ENCODE measurements around the gene REL. TPM values are rescaled to one million over a fixed set of nuclear protein-coding genes. Genes with fewer than 3 reads are reported as not detected.
"Not testable (repeated sequence)": the region's sequence is repeated elsewhere in the genome, so short reads cannot be mapped to it uniquely, and the experiment has no call there.

The REL gene
- polyA plus RNA-seq, 1 of the 3 experiments (the other 2 are of a cell fraction): 0.59 TPM

DNA sequence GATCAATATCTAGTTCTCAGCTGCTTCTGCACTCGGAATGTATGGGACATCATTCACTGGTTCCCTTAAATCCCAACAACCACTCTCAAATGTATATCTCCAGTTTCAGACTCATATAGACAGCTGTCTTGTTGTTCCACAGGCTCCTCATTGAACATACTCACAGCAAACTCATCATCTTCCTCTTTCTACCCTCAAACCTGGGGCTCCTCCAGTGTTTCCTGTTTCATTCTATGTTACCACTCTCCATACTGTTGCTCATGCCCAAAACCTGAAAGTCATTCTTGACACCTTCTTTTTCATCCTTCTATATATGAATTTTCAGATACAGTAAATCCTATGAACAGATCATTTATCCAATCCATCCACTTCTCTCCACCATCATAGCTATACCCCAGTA, 18.7 kb upstream of the REL start:
- Histone ChIP-seq H3K36me3 (replicated peaks in 1 of 2; ENCODE audit: control insufficient read depth in 1 of 2, insufficient read depth in 2 of 2, low read length in 1 of 2) (no peaks in the 10 kb centered on the region), H3F3A (replicated peaks; ENCODE audit: insufficient read depth) (no peaks in the 10 kb centered on the region), H3K9ac (no peak overlapping the region), H3K4me3 (ENCODE audit: low read depth in 2 of 2, low read length in 1 of 2) (no peak overlapping the region), H4K20me1 (ENCODE audit: insufficient read depth) (no peaks in the 10 kb centered on the region), H3K9me3 (no peaks in the 10 kb centered on the region), H3K27ac (ENCODE audit: low read depth in 2 of 2, low read length in 1 of 2) (no peak overlapping the region), H3K9me2 (no peaks in the 10 kb centered on the region), H3K4me2 (no peak overlapping the region), H3K79me2 (ENCODE audit: insufficient read depth) (no peaks in the 10 kb centered on the region), H3K27me3 (ENCODE audit: insufficient read depth) (no peaks in the 10 kb centered on the region; the same call in 1 of the 2 replicates), H3K4me1 (ENCODE audit: control insufficient read depth in 1 of 2, insufficient read depth in 2 of 2, low read depth in 1 of 2, low read length in 1 of 2) (no peaks in the 10 kb centered on the region), H2AFZ (ENCODE audit: low read depth) (no peak overlapping the region)
- no peak for DNase-seq
- ChIA-PET CTCF (interaction anchor here (0.6 kb wide), 1 partner anchor 137 kb away, joined by 3 read pairs; no protein-coding TSS in a partner anchor), POLR2A (no interaction called here)
- 65% methylated on average over 1 of the region's 1 CpG for WGBS (ENCODE audit: low lambda C conversion rate)
- TF ChIP-seq EP300 (IDR thresholded peaks at IDR 0.05; ENCODE audit: borderline replicate concordance in 1 of 2, low read depth in 1 of 2, low read length in 1 of 2) (no peak), ELF1 (IDR thresholded peaks at IDR 0.05) (no peak), SIN3A (IDR thresholded peaks at IDR 0.05; ENCODE audit: borderline replicate concordance, low read depth, low read length) (no peak), RFX5 (IDR thresholded peaks at IDR 0.05; ENCODE audit: low read length) (no peak), TAF1 (IDR thresholded peaks at IDR 0.05; ENCODE audit: borderline replicate concordance, low read depth, low read length) (no peak), TCF12 (IDR thresholded peaks at IDR 0.05) (no peak)
- TF ChIP-seq, protein P1, sequence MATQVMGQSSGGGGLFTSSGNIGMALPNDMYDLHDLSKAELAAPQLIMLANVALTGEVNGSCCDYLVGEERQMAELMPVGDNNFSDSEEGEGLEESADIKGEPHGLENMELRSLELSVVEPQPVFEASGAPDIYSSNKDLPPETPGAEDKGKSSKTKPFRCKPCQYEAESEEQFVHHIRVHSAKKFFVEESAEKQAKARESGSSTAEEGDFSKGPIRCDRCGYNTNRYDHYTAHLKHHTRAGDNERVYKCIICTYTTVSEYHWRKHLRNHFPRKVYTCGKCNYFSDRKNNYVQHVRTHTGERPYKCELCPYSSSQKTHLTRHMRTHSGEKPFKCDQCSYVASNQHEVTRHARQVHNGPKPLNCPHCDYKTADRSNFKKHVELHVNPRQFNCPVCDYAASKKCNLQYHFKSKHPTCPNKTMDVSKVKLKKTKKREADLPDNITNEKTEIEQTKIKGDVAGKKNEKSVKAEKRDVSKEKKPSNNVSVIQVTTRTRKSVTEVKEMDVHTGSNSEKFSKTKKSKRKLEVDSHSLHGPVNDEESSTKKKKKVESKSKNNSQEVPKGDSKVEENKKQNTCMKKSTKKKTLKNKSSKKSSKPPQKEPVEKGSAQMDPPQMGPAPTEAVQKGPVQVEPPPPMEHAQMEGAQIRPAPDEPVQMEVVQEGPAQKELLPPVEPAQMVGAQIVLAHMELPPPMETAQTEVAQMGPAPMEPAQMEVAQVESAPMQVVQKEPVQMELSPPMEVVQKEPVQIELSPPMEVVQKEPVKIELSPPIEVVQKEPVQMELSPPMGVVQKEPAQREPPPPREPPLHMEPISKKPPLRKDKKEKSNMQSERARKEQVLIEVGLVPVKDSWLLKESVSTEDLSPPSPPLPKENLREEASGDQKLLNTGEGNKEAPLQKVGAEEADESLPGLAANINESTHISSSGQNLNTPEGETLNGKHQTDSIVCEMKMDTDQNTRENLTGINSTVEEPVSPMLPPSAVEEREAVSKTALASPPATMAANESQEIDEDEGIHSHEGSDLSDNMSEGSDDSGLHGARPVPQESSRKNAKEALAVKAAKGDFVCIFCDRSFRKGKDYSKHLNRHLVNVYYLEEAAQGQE (IDR thresholded peaks at IDR 0.05; ENCODE audit: low read depth, low read length): no peak

DNA sequence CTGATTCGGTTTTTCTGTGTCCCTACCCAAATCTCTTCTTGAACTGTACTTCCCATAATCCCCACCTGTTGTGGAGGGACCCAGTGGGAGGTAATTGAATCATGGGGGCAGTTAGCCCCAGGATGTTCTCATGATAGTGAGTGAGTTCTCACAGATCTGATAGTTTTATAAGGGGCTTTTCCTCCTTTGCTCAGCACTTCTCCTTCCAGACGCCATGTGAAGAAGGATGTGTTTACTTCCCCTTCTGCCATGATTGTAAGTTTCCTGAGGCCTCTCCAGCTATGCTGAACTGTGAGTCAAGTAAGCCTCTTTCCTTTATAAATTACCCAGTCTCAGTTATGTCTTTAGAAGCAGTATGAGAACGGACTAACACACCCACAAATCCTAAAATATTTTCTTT, 16.0 kb upstream of the REL start:
- DNase-seq; H4K20me1 ChIP-seq (ENCODE audit: insufficient read depth); CTCF ChIA-PET; H3F3A ChIP-seq (replicated peaks; ENCODE audit: insufficient read depth); H3K4me3 ChIP-seq (ENCODE audit: low read depth in 2 of 2, low read length in 1 of 2); H3K9ac ChIP-seq; H3K9me3 ChIP-seq; H2AFZ ChIP-seq (ENCODE audit: low read depth); H3K36me3 ChIP-seq (replicated peaks in 1 of 2; ENCODE audit: control insufficient read depth in 1 of 2, insufficient read depth in 2 of 2, low read length in 1 of 2); H3K4me1 ChIP-seq (ENCODE audit: control insufficient read depth in 1 of 2, insufficient read depth in 2 of 2, low read depth in 1 of 2, low read length in 1 of 2); H3K27me3 ChIP-seq (ENCODE audit: insufficient read depth); H3K27ac ChIP-seq (ENCODE audit: low read depth in 2 of 2, low read length in 1 of 2); H3K9me2 ChIP-seq; POLR2A ChIA-PET; H3K4me2 ChIP-seq; H3K79me2 ChIP-seq (ENCODE audit: insufficient read depth): not testable (repeated sequence)
- WGBS (ENCODE audit: low lambda C conversion rate): 58% methylated on average over 3 of the region's 3 CpGs

DNA sequence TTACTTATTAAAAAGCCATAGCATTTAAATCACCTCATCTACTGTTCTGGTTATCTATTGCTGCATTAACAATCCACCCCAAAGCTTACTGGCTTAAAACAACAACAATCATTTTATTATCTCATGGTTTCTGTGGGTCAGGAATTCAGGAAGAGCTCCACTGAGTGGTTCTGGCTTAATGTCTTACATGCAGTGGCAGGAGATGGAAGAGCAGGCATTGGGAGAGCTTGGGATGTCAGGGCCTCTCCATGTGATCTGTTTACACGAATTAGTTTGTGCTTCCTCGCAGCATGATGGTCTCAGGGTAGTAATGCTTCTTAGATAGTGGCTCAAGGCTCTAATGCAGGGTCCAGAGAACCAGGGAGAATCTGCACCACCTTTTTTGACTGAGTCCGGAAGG, 14.4 kb upstream of the REL start:
- Histone ChIP-seq H3K27ac (ENCODE audit: low read depth in 2 of 2, low read length in 1 of 2) (no peak overlapping the region), H3F3A (replicated peaks; ENCODE audit: insufficient read depth) (no peaks in the 10 kb centered on the region), H3K4me1 (ENCODE audit: control insufficient read depth in 1 of 2, insufficient read depth in 2 of 2, low read depth in 1 of 2, low read length in 1 of 2) (no peaks in the 10 kb centered on the region), H3K9me2 (no peaks in the 10 kb centered on the region), H2AFZ (ENCODE audit: low read depth) (no peak overlapping the region; the same call in 1 of the 2 replicates), H3K27me3 (ENCODE audit: insufficient read depth) (no peaks in the 10 kb centered on the region), H4K20me1 (ENCODE audit: insufficient read depth) (no peaks in the 10 kb centered on the region), H3K4me2 (no peak overlapping the region), H3K4me3 (ENCODE audit: low read depth in 2 of 2, low read length in 1 of 2) (no peak overlapping the region), H3K79me2 (ENCODE audit: insufficient read depth) (no peaks in the 10 kb centered on the region), H3K9ac (no peak overlapping the region), H3K36me3 (replicated peaks in 1 of 2; ENCODE audit: control insufficient read depth in 1 of 2, insufficient read depth in 2 of 2, low read length in 1 of 2) (no peaks in the 10 kb centered on the region), H3K9me3 (no peaks in the 10 kb centered on the region; the same call in 1 of the 2 replicates)
- DNase-seq: no peak
- 57% methylated on average over 3 of the region's 3 CpGs for WGBS (ENCODE audit: low lambda C conversion rate)
- POLR2A ChIA-PET: no interaction called here
- TF ChIP-seq EP300 (IDR thresholded peaks at IDR 0.05; ENCODE audit: borderline replicate concordance in 1 of 2, low read depth in 1 of 2, low read length in 1 of 2): no peak
- TF ChIP-seq SIN3A (IDR thresholded peaks at IDR 0.05; ENCODE audit: borderline replicate concordance, low read depth, low read length): no peak
- TF ChIP-seq TAF1 (IDR thresholded peaks at IDR 0.05; ENCODE audit: borderline replicate concordance, low read depth, low read length): no peak
- CTCF ChIA-PET: interaction anchor here (1.2 kb wide), 1 partner anchor 15 kb away, joined by 3 read pairs; the partner anchor contains the start of gene REL

Data from SK-N-SH (cell line).